Left ventricle myocardium inferior (tissue), 1 donor: ENCODE data around the gene TSPEAR. TPM values are rescaled to one million over a fixed set of nuclear protein-coding genes. Genes with fewer than 3 reads are reported as not detected.

Experiments used
- DNase-seq: peaks from one replicate; pipeline ENCODE4 v3.0.0-alpha.2; 2020
- H3K27ac ChIP-seq: fragments of 200-600 bp; replicated peaks from 2 replicates; pipeline ENCODE4 v1.8.0; 2021
- H3K27me3 ChIP-seq: fragments of 200-600 bp; 2 replicates; pipeline ENCODE4 v1.8.0; 2021; ENCODE audit warnings: low read depth
- H3K36me3 ChIP-seq: fragments of 200-600 bp; 2 replicates; pipeline ENCODE4 v1.8.0; 2021
- H3K4me1 ChIP-seq: fragments of 200-600 bp; 2 replicates; pipeline ENCODE4 v1.8.0; 2021
- H3K4me3 ChIP-seq: fragments of 200-600 bp; 2 replicates; pipeline ENCODE4 v1.8.0; 2021; ENCODE audit warnings: mild to moderate bottlenecking, moderate library complexity
- H3K9me3 ChIP-seq: fragments of 200-600 bp; replicated peaks from 2 replicates; pipeline ENCODE4 v1.8.0; 2021
- CTCF ChIP-seq: fragments of 200-600 bp; IDR thresholded peaks from 2 replicates; pipeline ENCODE4 v1.8.0; 2021; ENCODE audit warnings: antibody characterized with exemption, mild to moderate bottlenecking, borderline replicate concordance
- intact Hi-C: fragments of 100-400 bp; cut with micrococcal nuclease; formaldehyde crosslinking; loops from one replicate; pipeline ENCODE4 v1.11.0; 2022
- total RNA-seq: library from RNA; stranded (reverse); fragmentation: NEBNext Ultra II Directional; extraction: Animal tissue kit (Norgen Biotek cat#: 25700); gene quantifications from one replicate; pipeline ENCODE4 v1.2.1, GENCODE V29; 2021
- donor health status: DM: no; HTN: yes; CAD: no; lungs with severe emphysema.

The TSPEAR gene
- total RNA-seq, 1 donor from 2014 or later = 3.3 TPM

- DNase-seq = no peak
- intact Hi-C loops = no loop called here
- Histone ChIP-seq H3K9me3 (peaks cover 31% of the 10 kb centered on the region), H3K36me3 (no peaks in the 10 kb centered on the region), H3K4me3 (no peak overlapping the region), H3K27me3 (peaks cover 16% of the 10 kb centered on the region), H3K27ac (no peak overlapping the region), H3K4me1 (no peaks in the 10 kb centered on the region)
- TF ChIP-seq CTCF = no peak
Observed at GRCh38 chr21:44568261-44568660, 143.1 kb downstream of the TSPEAR start.

- TF ChIP-seq CTCF = no peak
- no peaks in the 10 kb centered on the region for H3K36me3 ChIP-seq
- H3K27me3 ChIP-seq = peaks cover 14% of the 10 kb centered on the region
- no peak overlapping the region for H3K4me3 ChIP-seq
- intact Hi-C loops = no loop called here
- DNase-seq = no peak
- peaks cover 35% of the 10 kb centered on the region for H3K9me3 ChIP-seq
- no peak overlapping the region for H3K27ac ChIP-seq
- no peaks in the 10 kb centered on the region for H3K4me1 ChIP-seq
Observed at GRCh38 chr21:44567481-44568171, 143.7 kb downstream of the TSPEAR start.

- Histone ChIP-seq H3K4me3 (no peak overlapping the region), H3K36me3 (no peaks in the 10 kb centered on the region), H3K27me3 (peaks cover 14% of the 10 kb centered on the region), H3K9me3 (peaks cover 37% of the 10 kb centered on the region), H3K4me1 (no peaks in the 10 kb centered on the region), H3K27ac (no peak overlapping the region)
- no peak for TF ChIP-seq CTCF
- DNase-seq = no peak
- intact Hi-C loops = no loop called here
Observed at GRCh38 chr21:44566403-44566802, 145.0 kb downstream of the TSPEAR start.

GRCh38 chr21:44564886-44565598 lies 146.3 kb downstream of the TSPEAR start:
- no peak for DNase-seq
- Histone ChIP-seq H3K36me3 (no peaks in the 10 kb centered on the region), H3K4me3 (no peak overlapping the region), H3K27ac (no peak overlapping the region), H3K9me3 (peaks cover 38% of the 10 kb centered on the region), H3K27me3 (peaks cover 14% of the 10 kb centered on the region), H3K4me1 (no peaks in the 10 kb centered on the region)
- no peak for TF ChIP-seq CTCF
- intact Hi-C loops = no loop called here

GRCh38 chr21:44564099-44564498 lies 147.3 kb downstream of the TSPEAR start:
- no peak overlapping the region for H3K27ac ChIP-seq
- no peak for DNase-seq
- H3K4me3 ChIP-seq = no peak overlapping the region
- intact Hi-C loops = no loop called here
- H3K4me1 ChIP-seq = no peaks in the 10 kb centered on the region
- peaks cover 11% of the 10 kb centered on the region for H3K27me3 ChIP-seq
- TF ChIP-seq CTCF = no peak
- H3K36me3 ChIP-seq = no peaks in the 10 kb centered on the region
- H3K9me3 ChIP-seq = peaks cover 47% of the 10 kb centered on the region
